Measurements from ENCODE around the gene C6orf132.
"Not testable (repeated sequence)": the region's sequence is repeated elsewhere in the genome, so short reads cannot be mapped to it uniquely, and the experiment has no call there.

Gene C6orf132

DNA sequence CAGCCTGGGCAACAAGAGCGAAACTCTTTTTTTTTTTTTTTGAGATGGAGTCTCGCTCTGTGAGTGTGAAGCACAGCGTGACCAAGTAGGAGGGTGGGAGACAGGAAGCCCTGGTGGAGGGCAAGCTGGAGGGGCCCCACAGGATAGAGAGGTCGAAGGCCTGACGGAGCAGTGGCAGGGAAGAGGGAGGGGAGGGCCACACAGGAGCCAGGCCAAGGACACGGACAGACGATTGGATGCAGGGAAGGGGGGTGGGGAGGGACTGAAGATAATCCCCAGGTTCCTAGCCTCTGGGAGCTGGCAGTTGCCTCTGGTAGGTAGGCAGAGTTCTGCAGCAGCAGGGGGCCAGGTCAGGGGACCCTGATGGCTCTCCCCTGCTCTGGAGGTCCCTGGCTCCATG is 20.0 kb upstream of the C6orf132 start:
- no peak for DNase-seq (ENCODE audit: insufficient read length, low spot score)
- FAIRE-seq: no peak

DNA sequence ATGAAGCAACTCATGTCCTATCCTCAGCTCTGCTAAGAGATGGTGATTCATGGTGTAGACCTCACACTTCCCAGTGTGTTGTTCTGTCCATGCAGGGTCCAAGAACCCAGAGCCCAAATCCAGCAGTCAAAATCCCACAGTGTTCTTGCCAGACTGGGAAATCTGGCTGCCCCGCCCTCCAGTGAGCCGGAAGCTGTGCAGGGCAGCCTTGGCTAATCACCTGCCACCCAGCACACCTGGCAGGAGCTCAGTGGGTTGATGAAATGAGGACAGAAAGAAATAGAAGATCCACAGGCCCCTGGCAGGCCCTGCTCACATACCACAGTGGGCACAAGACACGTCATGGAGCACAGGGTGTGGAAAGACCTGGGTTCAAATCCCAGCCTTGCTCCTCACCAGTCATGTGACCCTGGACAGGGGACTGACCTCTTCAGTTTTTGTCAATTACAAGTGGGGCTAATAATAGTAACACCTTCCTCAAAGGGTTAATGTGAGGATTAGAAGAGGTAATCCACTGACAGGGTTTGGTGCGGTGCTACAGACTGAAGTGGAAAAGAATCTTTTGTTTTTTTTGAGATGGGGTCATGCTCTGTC is 17.1 kb upstream of the C6orf132 start:
- DNase-seq (ENCODE audit: insufficient read length, low spot score): no peak
- no peak for FAIRE-seq

DNA sequence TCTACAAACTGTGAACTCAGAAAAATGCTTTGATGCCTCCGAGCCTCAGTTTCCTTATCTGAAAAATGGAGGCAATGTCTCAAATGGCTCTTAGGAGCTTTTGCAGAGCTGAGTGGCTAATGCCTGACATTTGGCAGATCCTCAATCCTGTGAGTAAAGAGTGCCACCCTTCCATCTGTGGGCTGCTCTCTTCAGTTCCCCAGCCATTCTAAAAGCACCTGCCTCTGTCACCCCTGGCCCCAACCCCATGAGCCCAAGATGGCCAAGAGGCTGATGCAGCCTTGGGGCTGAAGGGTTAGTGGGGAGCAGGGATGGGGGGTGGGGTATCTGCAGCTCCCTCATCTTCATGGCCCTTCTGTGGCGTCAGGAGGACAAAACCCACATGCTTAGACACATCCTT is 16.2 kb upstream of the C6orf132 start:
- DNase-seq (ENCODE audit: insufficient read length, low spot score) (no peak), FAIRE-seq (no peak)

DNA sequence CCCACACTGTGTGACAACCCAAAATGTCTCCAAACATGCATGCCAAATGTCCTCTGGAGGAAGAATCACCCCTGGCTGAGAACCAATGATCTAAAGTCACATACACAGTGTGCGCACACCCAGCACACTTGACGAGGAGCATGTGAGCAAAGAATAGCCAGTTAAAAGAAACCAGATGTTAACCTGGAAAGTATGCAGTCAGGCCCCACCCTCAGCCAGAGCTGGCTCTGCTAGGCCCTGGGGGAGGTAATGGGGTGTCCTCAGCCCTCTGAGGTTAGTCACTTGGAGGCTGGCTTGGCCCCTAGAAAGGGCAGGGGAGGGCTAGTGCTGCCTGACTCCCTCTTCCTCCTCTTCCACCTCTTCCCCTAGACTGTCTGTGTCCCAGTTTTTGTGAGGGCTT is 15.6 kb upstream of the C6orf132 start:
- no peak for FAIRE-seq
- DNase-seq (ENCODE audit: insufficient read length, low spot score): no peak

DNA sequence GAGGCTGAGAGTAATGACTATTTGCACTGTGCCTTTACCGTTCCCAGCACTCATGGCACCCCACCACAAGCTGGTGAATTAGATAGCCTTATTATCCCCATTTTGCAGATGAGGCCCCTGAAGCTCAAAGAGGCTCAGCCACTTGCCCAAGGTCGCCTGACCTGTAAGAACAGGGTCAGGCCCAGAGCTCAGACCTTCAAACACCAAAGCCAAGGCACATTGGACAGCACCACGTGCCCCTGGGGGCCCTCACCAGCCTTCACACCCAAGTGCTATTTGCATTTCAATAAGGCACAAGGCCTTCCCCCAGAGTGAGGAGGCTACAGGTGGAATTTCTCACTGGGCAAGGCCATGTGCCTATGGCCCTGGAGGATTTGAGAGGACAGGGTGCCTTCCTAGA is 14.2 kb upstream of the C6orf132 start:
- DNase-seq (ENCODE audit: insufficient read length, low spot score) (no peak), FAIRE-seq (no peak)

GRCh38 chr6:42155293-42155692 is 12.9 kb upstream of the C6orf132 start:
- DNase-seq (ENCODE audit: insufficient read length, low spot score) (no peak), FAIRE-seq (no peak)

GRCh38 chr6:42154461-42155209 is 12.2 kb upstream of the C6orf132 start:
- DNase-seq (ENCODE audit: insufficient read length, low spot score) (no peak), FAIRE-seq (no peak)

DNA sequence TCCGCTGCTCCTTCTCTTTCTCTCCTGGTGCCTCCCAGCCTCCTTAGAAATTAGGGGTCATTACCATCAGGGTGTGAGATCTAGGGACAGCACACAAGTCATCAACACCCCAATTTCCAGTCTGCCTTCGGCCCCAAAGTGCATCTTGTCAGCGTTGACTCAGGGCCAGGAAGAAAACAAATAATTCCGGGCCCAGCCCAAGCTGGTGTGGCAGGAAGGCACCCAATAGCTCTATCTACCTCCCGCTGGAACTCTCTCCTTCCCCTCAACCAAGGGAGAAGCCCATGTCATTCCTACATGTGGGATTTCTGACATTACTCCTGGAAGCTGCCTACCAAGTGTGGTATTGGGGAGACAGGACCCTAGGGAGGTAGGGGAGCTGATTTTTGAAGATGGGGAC is 11.5 kb upstream of the C6orf132 start:
- FAIRE-seq (no peak), DNase-seq (ENCODE audit: insufficient read length, low spot score) (no peak)

DNA sequence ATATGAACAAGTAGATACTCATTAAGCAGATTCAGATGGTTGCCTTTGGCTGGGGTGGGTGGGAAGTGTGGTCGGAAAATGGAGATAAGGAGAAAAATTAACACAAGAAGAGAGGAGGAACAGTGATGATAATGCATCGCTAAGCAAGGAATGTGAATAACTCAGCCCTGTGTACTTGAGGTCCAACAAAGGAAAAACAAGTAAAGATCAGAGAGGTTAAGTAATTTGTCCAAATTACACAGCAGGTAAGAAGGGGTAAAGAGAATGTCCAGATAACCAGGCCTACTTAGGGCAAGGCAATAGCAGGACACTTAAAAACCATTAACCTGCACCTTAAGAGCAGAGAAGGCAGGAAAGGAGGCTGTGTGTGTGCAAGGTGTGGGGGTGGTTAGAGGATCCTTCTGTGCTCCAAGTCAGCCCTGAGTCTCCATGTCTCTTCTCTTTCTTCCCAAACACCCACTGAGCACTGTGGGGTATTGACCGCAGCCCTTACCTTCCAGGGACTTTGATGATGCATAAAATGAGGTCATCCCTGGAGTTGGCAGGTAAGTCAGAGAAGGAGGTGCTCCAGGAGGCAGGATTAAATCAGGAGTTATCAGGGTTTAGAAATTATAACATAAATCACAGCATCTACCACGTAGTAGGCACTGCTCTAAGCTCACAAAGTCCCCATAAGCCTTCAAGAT is 10.3 kb upstream of the C6orf132 start:
- DNase-seq (ENCODE audit: insufficient read length, low spot score); FAIRE-seq: not testable (repeated sequence)

- DNase-seq (ENCODE audit: insufficient read length, low spot score) (no peak), FAIRE-seq (no peak)
These were observed 9.6 kb upstream of the C6orf132 start for GRCh38 chr6:42152024-42152423.

DNA sequence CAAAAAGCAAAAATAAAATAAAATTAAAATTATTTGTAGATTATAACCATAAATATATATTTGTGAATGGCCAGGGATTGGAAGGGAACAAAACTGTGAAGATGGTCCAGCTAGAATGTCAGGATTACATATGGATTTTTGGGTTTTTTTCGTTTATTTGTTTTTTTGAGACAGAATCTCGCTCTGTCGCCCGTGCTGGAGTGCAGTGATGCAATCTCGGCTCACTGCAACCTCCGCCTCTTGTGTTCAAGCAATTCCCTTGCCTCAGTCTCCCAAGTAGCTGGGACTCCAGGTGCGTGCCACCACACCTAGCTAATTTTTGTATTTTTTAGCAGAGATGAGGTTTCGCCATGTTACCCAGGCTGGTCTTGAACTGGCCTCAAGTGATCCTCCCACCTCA is 7.8 kb upstream of the C6orf132 start:
- DNase-seq (ENCODE audit: insufficient read length, low spot score): no peak
- FAIRE-seq: no peak

- DNase-seq (ENCODE audit: insufficient read length, low spot score): no peak
- no peak for FAIRE-seq
These were observed 5.6 kb upstream of the C6orf132 start for GRCh38 chr6:42148058-42148457.

DNA sequence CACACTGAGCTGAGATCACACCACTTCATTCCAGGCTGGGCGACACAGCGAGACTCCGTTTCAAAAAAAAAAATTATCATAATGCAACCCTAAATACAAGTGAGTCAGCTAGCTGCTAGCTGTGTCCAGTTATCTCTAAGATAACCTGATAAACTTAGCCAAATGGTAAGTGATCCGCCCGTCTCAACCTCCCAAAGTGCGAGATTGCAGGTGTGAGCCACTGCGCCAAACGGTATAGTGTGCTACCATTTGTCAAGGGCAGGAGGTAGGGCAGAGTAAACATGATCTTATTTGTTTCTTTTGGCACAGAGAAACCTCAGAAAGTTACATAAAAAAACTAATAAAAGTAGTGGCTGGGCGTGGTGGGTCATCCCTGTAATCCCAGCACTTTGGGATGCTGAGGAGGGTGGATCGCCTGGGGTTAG is 4.7 kb upstream of the C6orf132 start:
- DNase-seq (ENCODE audit: insufficient read length, low spot score): no peak
- no peak for FAIRE-seq

- DNase-seq (ENCODE audit: insufficient read length, low spot score): no peak
- FAIRE-seq: no peak
These were observed 760 bp downstream of the C6orf132 start for GRCh38 chr6:42141603-42142117.

DNA sequence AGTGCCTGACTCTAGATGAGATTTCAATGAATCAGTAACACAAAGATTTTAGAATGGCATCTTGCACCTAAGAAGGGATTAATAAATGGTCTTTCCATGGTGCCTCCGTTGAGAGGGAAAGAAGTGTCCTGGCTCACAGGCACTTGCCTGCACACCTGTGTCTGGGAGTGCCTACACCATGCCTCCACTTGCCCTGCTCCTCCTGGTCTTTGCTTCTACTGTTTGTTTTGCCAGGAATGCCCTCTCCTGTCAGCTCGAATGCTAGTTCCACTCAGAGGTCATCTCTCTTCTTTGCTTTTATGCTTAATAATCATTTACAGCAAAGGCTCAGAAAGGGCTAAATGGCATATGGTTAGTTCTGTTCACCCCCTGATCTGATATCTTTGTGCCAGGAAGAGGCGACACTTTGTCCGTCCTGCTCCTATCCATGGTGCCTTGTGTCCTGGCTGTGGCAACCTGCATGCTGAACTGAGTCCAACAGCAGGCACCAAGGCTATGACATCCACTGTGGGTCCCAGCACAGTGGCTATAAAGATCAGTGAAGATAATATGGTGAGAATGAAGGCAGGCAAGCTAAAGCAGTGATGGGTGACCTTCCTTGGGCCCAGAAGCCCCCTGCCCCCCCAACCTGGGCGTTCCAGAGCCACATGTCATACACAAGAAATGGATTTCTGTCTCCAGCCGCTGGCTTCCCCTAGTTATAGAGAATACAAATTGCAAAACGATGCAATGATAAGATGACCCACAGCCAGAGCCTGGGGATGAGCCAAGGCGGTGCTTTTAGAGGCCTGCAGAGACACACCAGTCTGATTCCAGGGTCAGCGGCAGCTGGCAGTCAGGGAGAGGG is 1.4 kb downstream of the C6orf132 start:
- DNase-seq (ENCODE audit: insufficient read length, low spot score): no peak
- FAIRE-seq: no peak

GRCh38 chr6:42140032-42140431 is 2.4 kb downstream of the C6orf132 start:
- DNase-seq (ENCODE audit: insufficient read length, low spot score) (no peak), FAIRE-seq (no peak)

GRCh38 chr6:42138630-42139619 is 3.5 kb downstream of the C6orf132 start:
- no peak for FAIRE-seq
- DNase-seq (ENCODE audit: insufficient read length, low spot score): no peak

DNA sequence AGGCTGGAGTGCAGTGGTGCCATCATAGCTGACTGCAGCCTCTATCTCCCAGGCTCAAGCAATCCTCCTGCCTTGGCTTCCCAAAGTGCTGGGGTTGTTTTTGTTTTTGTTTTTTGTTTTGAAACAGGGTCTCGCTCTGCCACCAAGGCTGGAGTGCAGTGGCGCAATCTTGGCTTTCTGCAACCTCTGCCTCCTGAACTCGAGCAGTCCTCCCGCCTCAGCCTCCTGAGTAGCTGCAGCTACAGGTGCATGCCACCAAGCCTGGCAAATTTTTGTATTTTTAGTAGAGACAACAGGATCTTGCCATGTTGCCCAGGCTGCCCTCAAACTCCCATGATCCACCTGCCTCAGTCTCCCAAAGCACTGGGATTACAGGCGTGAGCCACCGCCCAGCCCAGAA is 4.2 kb downstream of the C6orf132 start:
- no peak for DNase-seq (ENCODE audit: insufficient read length, low spot score)
- no peak for FAIRE-seq

DNA sequence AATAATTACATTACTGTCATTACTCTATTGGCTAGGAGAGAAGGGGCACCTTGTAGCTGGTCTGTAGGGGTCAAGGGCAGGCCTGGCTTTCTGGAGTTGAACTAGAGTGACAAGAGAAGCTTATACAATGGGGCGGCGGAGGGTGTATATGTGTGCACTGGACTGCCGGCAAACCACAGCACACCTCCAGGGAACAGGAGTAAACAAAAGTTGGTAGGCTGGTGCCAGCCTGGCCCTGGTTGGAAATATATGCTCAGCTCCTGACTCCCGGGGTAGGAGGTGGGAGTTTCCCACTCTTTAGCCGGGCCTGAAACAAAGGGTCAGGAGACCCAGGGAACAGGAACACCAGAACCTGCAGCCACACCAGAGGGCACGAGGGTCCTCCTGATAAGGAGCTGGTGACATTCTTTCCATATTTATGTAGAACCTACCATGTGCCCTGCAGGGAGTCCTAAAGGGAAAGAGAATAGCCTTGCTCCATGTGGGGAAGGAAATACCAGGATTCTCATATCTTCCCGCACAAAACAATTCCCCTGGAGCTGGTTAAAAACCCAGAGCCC is 5.1 kb downstream of the C6orf132 start:
- no peak for DNase-seq (ENCODE audit: insufficient read length, low spot score)
- no peak for FAIRE-seq

Measured in GM19239 (cell line).